ENCODE measurements around the gene KLHDC1.
"Not testable (repeated sequence)": the region's sequence is repeated elsewhere in the genome, so short reads cannot be mapped to it uniquely, and the experiment has no call there.

Gene KLHDC1

DNA sequence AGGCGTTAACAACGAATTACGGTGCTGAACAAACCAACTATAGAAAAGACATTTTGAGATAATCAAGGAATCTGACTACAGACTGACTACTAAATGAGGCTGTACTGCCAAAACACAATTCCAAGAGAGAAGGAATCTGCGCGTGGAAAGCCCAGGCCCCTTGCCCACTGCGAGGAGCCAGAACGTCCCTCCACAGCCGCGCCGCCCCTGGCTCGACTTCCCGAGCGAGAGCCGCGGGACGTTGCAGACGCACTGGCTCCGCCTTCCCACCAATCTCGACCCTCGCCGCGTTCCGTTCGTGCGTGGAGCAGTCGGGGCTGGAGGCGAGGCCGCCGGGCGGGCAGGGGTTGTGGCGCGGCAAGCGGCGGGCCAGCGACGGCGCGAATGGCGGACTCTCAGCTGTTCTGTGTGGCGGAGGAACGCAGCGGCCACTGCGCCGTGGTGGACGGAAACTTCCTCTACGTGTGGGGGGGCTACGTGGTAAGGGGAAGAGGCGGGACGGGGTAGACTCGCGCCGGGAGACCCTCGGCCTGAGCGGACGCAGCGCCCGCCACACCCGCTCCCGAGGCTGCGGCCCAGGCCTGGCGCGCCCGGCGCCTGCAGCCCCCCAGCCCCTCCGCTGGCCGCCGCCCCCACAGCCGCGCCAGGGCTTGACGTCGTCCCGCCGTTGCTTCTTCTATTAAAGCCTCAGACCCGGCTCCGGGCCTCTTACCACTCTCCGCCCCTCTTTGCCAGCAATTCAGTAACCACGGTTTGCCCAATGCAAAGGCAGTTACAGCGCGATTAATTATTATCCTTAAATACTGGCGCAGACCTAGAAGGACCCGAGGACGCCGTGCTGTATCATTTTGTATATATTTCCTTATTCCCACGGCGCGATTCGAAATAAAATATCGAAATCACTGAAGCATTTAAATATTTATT is at the start of gene KLHDC1:
Gene KLHDC1 (plus strand): TSS at position 310 of the 924 bp plus-strand sequence. CDS start 75 bp downstream, at position 385.
- DNase-seq (ENCODE audit: low read depth), result peak; percentile 64

GRCh38 chr14:49653508-49653907 is 39.4 kb upstream of the KLHDC1 start:
- no peak for DNase-seq (ENCODE audit: low read depth)

DNA sequence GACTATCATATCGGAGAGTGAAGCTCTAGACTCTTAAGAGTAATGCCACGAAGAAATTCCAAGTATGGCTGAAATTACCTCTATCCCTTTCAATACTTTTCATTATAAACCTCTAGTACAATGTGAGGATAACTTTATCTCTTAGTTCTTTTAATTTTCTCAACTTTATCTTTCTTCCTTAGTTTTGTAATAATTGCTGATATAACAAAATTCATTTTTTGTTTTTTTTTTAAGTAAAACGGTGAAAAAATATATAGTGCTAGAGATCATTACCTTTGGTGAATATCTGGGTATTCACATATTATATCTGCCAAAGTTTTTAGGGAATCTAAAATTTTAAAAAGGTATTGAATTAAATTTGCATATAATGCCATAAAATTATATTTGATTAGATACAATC is 38.4 kb upstream of the KLHDC1 start:
- DNase-seq (ENCODE audit: low read depth), result no peak

- DNase-seq (ENCODE audit: low read depth), result not testable (repeated sequence)
Observed at GRCh38 chr14:49657500-49657899, 35.4 kb upstream of the KLHDC1 start.

DNA sequence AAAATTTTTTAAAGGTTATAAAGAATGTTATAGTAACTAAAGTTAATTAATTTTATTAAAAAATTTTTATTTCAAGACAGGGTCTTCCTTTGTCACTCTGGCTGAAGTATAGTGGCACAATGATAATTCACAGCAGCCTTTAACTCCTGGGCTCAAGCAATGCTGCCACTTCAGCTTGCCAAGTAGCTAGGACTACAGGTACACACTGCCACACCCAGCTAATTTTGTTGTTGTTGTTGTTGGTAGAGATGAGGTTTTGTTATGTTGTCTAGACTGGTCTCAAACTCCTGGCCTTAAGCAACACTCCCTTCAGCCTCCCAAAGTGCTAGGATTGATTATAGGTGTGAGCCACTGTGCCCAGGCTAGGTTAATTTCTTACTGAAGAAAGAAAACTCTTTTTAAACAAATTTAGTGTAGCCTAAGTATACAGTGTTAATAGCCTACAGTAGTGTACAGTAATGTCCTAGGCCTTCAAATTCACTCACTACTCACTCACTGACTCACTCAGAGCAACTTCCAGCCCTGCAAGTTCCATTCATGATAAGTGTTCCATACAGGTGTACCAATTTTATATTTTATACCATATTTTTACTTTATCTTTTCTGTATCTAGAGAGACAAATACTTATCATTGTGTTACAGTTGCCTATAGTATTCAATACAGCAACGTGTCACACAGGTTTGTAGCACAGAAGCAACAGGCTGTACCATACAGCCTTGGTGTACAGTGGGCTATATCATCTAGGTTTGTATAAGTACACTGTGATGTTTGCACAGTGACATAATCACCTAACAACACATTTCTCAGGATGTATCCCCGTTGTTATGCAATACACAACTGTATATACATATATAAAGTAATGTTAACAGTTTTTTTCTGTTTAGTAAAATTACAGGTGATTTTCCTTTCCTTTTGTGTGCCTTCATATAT is 33.1 kb upstream of the KLHDC1 start:
- no peak for DNase-seq (ENCODE audit: low read depth)

DNA sequence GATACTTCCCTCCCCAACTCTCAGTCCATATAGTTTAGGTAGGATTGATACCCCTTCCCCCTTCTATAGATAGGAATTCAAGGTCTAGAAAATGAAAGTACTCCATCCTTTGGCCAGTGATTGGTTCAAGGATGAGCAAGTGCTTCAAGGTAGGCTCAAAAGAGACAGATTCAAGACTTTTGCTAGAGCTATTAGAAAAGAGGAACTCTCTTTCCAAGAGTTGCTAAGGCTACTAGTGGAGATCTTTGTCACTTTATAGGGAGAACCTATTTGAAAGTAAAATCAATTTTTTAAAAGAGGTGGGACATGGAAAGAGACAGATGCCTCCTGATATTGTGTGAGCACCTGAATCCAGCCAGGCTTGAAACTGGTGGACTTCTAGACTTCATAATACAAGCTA is 22.4 kb upstream of the KLHDC1 start:
- no peak for DNase-seq (ENCODE audit: low read depth)

GRCh38 chr14:49673586-49673985 is 19.3 kb upstream of the KLHDC1 start:
- DNase-seq (ENCODE audit: low read depth), result no peak

- DNase-seq (ENCODE audit: low read depth), result no peak
Observed at GRCh38 chr14:49677643-49678042, 15.3 kb upstream of the KLHDC1 start.

GRCh38 chr14:49679271-49679670 is 13.6 kb upstream of the KLHDC1 start:
- no peak for DNase-seq (ENCODE audit: low read depth)

DNA sequence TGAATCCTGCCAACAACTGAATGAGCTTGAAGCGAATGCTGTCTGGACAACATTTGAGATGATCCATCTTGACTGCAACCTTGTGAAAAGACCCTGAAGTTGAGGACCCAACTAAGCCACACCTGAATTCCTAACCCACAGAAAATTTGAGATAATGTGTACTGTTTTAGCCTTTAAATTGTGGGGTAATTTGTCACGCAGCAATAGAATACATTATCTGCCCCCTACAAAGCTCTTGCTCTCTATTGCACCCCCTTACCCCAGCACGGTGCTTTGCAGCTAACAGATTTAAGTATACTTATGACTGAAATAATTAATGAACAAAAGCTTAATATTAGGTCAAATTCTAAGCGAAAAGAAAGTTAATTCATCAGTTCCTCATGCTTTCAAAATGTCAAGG is 6.5 kb upstream of the KLHDC1 start:
- DNase-seq (ENCODE audit: low read depth), result no peak

DNA sequence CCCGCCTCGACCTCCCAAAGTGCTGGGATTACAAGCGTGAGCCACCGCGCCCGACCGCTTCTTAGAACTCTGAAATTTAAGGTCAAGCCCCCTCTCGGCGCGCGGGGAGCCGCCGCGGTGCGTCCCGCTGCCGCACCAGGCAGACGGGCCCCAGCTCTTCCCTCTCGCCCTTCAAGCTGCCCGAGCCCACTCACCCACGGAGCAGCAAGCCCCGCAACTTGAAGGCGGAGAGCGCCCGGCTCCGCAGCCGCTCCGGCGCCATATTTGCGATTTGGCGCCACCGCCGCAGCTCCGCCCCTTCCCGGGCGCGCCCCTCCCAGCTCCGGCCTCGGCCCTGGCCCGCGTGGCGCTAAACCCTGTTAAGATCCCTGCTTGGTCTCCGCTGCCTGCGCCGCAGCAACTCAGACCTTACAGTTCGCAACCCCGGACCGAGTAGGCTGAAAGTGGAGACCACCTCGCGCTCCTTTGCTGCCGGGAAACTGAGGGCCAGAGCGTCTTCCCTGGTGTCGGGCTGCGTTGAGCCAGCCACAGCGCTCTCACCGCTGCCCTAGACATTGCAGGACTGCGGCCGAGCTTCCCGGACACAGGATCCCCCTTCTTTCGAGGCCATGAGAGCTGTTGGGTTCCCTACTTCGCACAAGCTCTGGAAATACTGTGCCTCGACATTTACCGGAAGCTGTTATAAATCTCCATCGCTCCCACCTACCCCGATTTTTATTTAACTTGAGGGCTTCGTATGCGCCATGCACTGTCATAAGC is 4.8 kb upstream of the KLHDC1 start, which contains the start of gene POLE2:
Gene POLE2 (minus strand): TSS at position 273 of the 759 bp plus-strand sequence. CDS start 11 bp downstream, at position 262.
- DNase-seq (ENCODE audit: low read depth), result peak; percentile 64

DNA sequence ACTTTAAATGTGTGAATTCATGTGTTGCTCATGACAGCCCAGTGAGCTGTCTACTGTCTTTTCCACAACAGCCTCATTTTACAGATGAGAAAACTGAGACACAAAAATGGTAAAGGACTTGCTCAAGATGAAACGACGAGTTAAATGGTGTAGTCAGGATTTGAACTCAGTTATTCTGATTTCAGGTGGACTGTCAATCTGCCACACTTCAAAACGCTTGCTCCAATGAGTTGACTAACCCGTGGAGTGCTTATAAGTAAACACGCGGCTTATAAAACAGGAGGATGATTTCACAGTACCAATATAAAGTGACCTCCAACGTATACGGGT is 4.3 kb upstream of the KLHDC1 start:
- DNase-seq (ENCODE audit: low read depth), result no peak

DNA sequence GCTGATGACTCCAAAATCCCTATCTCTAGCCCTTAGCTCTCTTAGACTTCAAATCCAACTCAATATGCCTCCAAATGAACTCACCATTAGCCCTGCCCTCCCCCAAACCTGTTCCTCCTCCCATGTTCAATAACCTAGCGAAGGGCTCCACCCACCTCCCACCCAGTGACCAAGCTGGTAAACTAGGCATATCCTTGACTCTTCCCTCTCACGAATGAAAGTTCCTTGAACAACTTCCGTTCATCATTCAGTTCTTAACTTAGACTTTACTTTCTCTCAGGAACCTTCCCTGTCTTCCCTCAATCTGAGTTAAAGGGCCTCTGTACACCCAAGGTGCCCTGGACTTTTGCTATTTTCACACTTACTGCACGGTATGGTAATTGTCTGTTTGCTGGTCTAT is 1.9 kb upstream of the KLHDC1 start:
- no peak for DNase-seq (ENCODE audit: low read depth)

DNA sequence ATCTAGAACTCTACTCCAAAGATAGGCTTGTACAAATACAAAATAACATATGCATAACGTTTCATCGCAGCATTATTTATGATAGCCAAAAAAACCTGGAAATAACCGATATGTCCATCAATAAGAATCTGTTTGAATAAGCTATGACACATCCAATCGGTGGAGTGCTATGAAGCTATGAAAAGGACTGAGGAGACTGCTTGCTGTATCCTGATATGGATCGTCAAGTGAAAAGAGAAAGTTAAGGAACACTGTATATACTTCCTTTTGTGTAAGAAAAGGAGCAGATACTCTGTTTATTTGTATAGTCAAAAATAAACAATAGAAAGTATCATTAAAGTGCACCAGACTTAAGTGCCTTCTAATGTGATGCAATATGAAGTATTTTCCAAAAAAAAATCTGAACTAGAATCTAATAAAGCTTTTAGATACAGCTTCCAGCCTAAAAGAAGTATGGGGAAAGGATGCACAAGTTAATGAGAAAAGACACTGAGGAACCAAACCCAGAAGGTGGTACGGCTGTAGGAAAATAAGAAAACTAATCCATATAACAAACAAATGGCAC is 645 bp upstream of the KLHDC1 start:
- DNase-seq (ENCODE audit: low read depth), result no peak

DNA sequence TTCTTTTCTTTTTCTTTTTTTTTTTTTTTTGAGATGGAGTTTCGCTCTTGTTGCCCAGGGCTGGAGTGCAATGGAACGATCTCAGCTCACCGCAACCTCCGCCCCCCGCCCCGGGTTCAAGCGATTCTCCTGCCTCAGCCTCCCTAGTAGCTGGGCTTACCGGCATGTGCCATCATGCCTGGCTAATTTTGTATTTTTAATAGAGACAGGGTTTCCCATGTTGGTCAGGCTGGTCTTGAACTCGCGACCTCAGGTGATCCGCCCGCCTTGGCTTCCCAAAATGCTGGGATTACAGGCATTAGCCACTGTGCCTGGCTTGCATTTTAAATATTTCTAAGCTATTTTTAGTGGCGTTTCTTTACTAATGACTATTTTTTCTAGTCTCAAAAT is 810 bp downstream of the KLHDC1 start:
- not testable (repeated sequence) for DNase-seq (ENCODE audit: low read depth)

- no peak for DNase-seq (ENCODE audit: low read depth)
Observed at GRCh38 chr14:49702725-49703124, 9.8 kb downstream of the KLHDC1 start.

DNA sequence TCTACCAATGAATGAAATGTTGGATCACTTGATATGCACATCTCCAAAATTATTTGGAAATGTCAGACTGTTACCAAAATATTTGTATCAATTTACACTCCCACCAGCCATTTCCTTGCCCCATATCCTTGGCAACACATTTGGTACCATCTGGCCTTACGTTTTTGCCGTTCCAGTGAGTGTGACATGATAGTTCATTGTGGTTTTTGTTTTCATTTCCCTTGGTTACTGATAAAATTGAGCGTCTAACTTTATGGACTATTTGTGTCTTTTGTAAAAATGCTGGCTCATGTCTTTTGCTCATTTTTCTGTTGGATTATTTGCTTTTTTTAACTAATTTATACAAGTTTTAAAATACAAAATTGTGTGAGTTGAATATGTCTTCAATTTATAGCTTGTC is 11.0 kb downstream of the KLHDC1 start:
- DNase-seq (ENCODE audit: low read depth), result no peak

DNA sequence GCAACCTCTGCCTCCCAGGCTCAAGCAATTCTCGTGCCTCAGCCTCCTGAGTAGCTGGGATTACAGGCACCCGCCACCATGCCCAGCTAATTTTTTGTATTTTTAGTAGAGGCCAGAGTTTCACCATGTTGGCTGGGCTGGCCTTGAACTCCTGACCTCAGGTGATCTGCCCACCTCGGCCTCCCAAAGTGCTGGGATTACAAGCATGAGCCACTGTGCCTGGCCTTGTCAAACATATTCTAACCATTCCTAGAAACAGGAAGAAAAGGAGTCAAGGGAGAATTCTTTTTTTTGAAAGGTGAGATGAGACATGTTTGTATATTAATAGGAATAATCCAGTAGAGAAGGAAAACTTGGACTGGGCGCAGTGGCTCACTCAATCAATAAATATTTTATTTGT is 11.6 kb downstream of the KLHDC1 start:
- not testable (repeated sequence) for DNase-seq (ENCODE audit: low read depth)

DNA sequence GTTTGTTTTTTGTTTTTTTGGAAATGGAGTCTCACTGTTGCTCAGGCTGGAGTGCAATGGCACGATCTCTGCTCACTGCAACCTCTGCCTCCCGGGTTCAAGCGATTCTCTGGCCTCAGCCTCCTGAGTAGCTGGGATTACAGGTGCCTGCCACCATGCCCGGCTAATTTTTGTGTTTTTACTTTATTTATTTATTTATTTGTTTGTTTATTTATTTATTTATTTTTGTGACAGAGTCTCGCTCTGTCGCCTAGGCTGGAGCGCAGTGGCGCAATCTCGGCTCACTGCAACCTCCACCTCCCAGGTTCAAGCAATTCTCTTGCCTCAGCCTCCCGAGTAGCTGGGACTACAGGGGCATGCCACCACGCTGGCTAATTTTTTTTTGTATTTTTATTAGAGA is 18.1 kb downstream of the KLHDC1 start:
- not testable (repeated sequence) for DNase-seq (ENCODE audit: low read depth)

DNA sequence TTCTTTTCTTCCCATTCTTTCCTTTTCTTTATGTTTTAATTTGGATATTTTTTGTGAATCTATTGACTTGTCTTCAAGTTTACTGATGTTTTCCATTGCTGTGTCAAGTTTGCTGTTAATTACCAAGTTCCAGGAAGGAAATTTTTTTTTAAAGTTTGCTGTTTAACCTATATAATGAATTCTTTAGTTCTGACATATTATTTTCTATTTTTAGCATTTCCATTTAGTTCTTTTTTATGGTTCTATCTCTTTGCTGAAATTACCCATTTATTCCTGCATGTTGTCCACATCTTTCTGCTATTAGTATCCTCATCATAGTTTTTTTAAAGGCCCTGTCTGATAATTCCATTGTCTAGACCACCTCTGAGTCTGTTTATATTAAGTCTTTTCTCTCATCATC is 27.8 kb downstream of the KLHDC1 start:
- DNase-seq (ENCODE audit: low read depth), result no peak

GRCh38 chr14:49721733-49722435 is 29.0 kb downstream of the KLHDC1 start:
- not testable (repeated sequence) for DNase-seq (ENCODE audit: low read depth)

Measured in stimulated activated CD4-positive, alpha-beta T cell treated with anti-CD3 and anti-CD28 coated beads, Interleukin-2, amount 100 ng/mL, for 4 hours (primary cell).